Liver (tissue), 9 donors: ENCODE data around the gene MED12. TPM values are rescaled to one million over a fixed set of nuclear protein-coding genes. Genes with fewer than 3 reads are reported as not detected.

Experiments used
- DNase-seq: peaks from one replicate; pipeline ENCODE4 v3.0.0-alpha.2; 2017; ENCODE audit warnings: low spot score
- H3K27ac ChIP-seq, 2 donors: one replicate each; pipeline ENCODE4 v1.7.0; 2013; ENCODE audit warnings: inconsistent platforms in 2 of 2, low read length in 2 of 2, control low read depth in 1 of 2, low read depth in 1 of 2, mild to moderate bottlenecking in 1 of 2
- H3K27me3 ChIP-seq, 4 donors: one replicate each; pipeline versions ENCODE4 v1.6.1 to v1.7.0; 2013; ENCODE audit warnings: low read length in 3 of 4, inconsistent platforms in 1 of 4, mild to moderate bottlenecking in 1 of 4, moderate library complexity in 1 of 4; ENCODE audit not compliant: control insufficient read depth in 4 of 4, insufficient read depth in 4 of 4
- H3K36me3 ChIP-seq, 4 donors: one replicate each; pipeline versions ENCODE4 v1.6.1 to v1.7.0; 2013; ENCODE audit warnings: low read length in 3 of 4, mild to moderate bottlenecking in 3 of 4, low read depth in 1 of 4, moderate library complexity in 1 of 4; ENCODE audit not compliant: control insufficient read depth in 4 of 4, insufficient read depth in 3 of 4
- H3K4me1 ChIP-seq, 4 donors: one replicate each; pipeline versions ENCODE4 v1.6.1 to v1.7.0; 2013; ENCODE audit warnings: low read length in 3 of 4, mild to moderate bottlenecking in 3 of 4, moderate library complexity in 1 of 4; ENCODE audit not compliant: control insufficient read depth in 4 of 4, insufficient read depth in 4 of 4
- H3K4me3 ChIP-seq, 3 donors: one replicate each; pipeline versions ENCODE4 v1.6.1 to v1.7.0; 2013; ENCODE audit warnings: low read length in 3 of 3, control low read depth in 1 of 3, low read depth in 1 of 3, mild to moderate bottlenecking in 1 of 3
- H3K9ac ChIP-seq, 2 donors: one replicate each; pipeline ENCODE4 v1.7.0; 2013; ENCODE audit warnings: low read length in 2 of 2, mild to moderate bottlenecking in 2 of 2, moderate library complexity in 2 of 2, control low read depth in 1 of 2, low read depth in 1 of 2
- H3K9me3 ChIP-seq, 4 donors: one replicate each; pipeline versions ENCODE4 v1.6.1 to v1.7.0; 2013; ENCODE audit warnings: low read length in 3 of 4; ENCODE audit not compliant: control insufficient read depth in 4 of 4
- EGR1 ChIP-seq, 2 donors: IDR thresholded peaks; 2 replicates each; pipeline ENCODE4 v1.6.1; 2016 to 2018; ENCODE audit warnings: antibody characterized with exemption in 2 of 2, low read depth in 2 of 2
- FOXA1 ChIP-seq: IDR thresholded peaks from 2 replicates; pipeline ENCODE4 v1.6.1; 2016; ENCODE audit warnings: antibody characterized with exemption
- FOXA2 ChIP-seq: IDR thresholded peaks from 2 replicates; pipeline ENCODE4 v1.6.1; 2016; ENCODE audit warnings: antibody characterized with exemption
- GABPA ChIP-seq, 2 donors: IDR thresholded peaks in 1 of 2; conservative IDR thresholded peaks in 1 of 2; 2 replicates each; pipeline ENCODE4 v1.6.1; 2016; ENCODE audit warnings: antibody characterized with exemption in 2 of 2, mild to moderate bottlenecking in 1 of 2, moderate library complexity in 1 of 2
- HNF4A ChIP-seq, 2 donors: conservative IDR thresholded peaks; 2 replicates each; pipeline ENCODE4 v1.6.1; 2016; ENCODE audit warnings: antibody characterized with exemption in 2 of 2, mild to moderate bottlenecking in 2 of 2
- HNF4G ChIP-seq: IDR thresholded peaks from 2 replicates; pipeline ENCODE4 v1.6.1; 2016; ENCODE audit warnings: antibody characterized with exemption
- JUND ChIP-seq, 2 donors: IDR thresholded peaks; 2 replicates each; pipeline ENCODE4 v1.6.1; 2016; ENCODE audit warnings: antibody characterized with exemption in 2 of 2
- NR2F2 ChIP-seq: IDR thresholded peaks from 2 replicates; pipeline ENCODE4 v1.6.1; 2016; ENCODE audit warnings: antibody characterized with exemption
- RAD21 ChIP-seq, 2 donors: IDR thresholded peaks; 2 replicates each; pipeline ENCODE4 v1.6.1; 2016; ENCODE audit warnings: antibody characterized with exemption in 2 of 2, mild to moderate bottlenecking in 2 of 2
- RXRA ChIP-seq, 2 donors: IDR thresholded peaks; 2 replicates each; pipeline ENCODE4 v1.6.1; 2017 to 2018; ENCODE audit warnings: antibody characterized with exemption in 2 of 2, mild to moderate bottlenecking in 1 of 2
- SP1 ChIP-seq: IDR thresholded peaks from 2 replicates; pipeline ENCODE4 v1.6.1; 2018; ENCODE audit warnings: antibody characterized with exemption, mild to moderate bottlenecking
- TAF1 ChIP-seq: conservative IDR thresholded peaks from 2 replicates; pipeline ENCODE4 v1.6.1; 2016; ENCODE audit warnings: antibody characterized with exemption, mild to moderate bottlenecking
- YY1 ChIP-seq: IDR thresholded peaks from 2 replicates; pipeline ENCODE4 v1.6.1; 2016; ENCODE audit warnings: antibody characterized with exemption, mild to moderate bottlenecking
- WGBS: extraction: QIAGEN DNeasy Blood & Tissue Kit; methylation state at CpG from one replicate; pipeline ENCODE4 v1.1.7; 2013; 5-methylcytosine and 5-hydroxymethylcytosine counted together
- polyA plus RNA-seq, 2 donors: library from polyadenylated mRNA; stranded (reverse) in 1 of 2; unstranded in 1 of 2; fragments of 200-250 nt in 1 of 2; fragments of >200 nt in 1 of 2; fragmentation: Nextera tagmentation in 1 of 2; extraction: Ambion mirVana in 1 of 2; gene quantifications; one replicate each; pipeline versions ENCODE4 v1.2.1 to v1.2.3, GENCODE V29; 2013 to 2015
- total RNA-seq, 2 donors: library from RNA; depleted of rRNA; stranded (reverse); fragments of >200 nt; gene quantifications; one replicate each; pipeline ENCODE4 v1.2.3, GENCODE V29; 2014
- TF ChIP-seq, protein P1 (sequence below): IDR thresholded peaks from 2 replicates; pipeline ENCODE4 v1.6.1; 2016; ENCODE audit warnings: antibody characterized with exemption
- TF ChIP-seq, protein P2 (sequence below): IDR thresholded peaks from 2 replicates; pipeline ENCODE4 v1.6.1; 2016; ENCODE audit warnings: antibody characterized with exemption
- TF ChIP-seq, protein P3 (sequence below): IDR thresholded peaks from 2 replicates; pipeline ENCODE4 v1.6.1; 2016; ENCODE audit warnings: antibody characterized with exemption
- TF ChIP-seq, protein P4 (sequence below): IDR thresholded peaks from 2 replicates; pipeline ENCODE4 v1.6.1; 2016; ENCODE audit warnings: antibody characterized with exemption, mild to moderate bottlenecking
- donor health status: healthy.
- donor health status: healthy.
- donor health status: healthy.
- donor health status: healthy.
- donor health status: healthy.

MED12 gene
- total RNA-seq (10 to 100 TPM; 13.1 to 25.6 TPM), polyA plus RNA-seq (1 to 10 TPM; 3.2 to 5.4 TPM)

DNA sequence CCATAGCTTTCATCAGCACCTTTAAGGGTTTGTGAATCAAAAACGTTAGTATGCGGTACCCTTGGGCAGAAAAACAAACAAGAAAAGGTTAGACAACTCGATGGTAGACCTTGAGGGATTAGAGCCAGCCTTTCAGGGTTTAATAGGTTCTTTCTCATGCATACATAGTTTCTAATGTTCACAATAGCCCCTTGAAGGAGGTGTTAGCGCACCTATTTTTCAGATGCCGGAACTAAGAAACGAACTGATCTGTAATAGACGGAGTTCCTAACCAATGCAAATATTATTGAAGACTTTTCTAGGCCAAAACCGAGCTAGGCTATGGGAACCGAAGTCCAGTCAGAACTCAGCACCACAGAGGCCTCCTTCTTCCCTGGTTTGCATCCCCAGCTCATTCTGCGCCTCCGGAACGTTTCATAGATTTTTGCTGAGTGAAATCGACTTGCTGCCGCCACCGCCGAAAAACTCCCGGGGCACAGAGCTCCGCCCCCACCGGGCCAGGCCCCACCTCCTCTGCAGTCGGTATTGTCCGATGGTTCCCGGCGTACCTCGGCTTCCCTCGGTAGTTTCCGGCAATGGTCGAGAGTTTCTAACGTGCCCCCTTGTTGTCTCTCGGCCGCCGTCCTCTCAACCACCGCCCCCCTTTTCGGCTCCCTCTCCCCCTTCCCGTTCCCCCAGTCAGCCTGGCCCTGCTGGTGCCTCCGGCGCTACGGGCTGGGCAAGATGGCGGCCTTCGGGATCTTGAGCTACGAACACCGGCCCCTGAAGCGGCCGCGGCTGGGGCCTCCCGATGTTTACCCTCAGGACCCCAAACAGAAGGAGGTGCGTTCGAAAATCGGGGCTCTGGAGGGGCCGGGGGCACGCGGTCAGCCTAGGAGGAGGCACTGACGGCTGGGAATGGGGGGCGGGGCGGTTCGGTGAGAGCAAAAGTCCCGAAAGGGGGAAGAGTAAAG, at the start of gene MED12:
MED12 (plus strand) TSS at position 565 of the 953 bp plus-strand sequence; CDS start at position 724, 159 bp downstream.
- peak; percentile 82 for DNase-seq
- peak within 1 kb of the TSS; percentile 54 to 72 for H3K27ac ChIP-seq
- peak within 1 kb of the TSS; percentile 79 to 81 for H3K9ac ChIP-seq
- peaks cover 0 to 2% (median under 1%) of the 10 kb centered on the region in 4 donors for H3K9me3 ChIP-seq
- peaks cover 6 to 19% (median 14%) of the 10 kb centered on the region in 4 donors for H3K36me3 ChIP-seq
- TF ChIP-seq, protein P1, sequence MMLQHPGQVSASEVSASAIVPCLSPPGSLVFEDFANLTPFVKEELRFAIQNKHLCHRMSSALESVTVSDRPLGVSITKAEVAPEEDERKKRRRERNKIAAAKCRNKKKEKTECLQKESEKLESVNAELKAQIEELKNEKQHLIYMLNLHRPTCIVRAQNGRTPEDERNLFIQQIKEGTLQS = no peak
- TF ChIP-seq, protein P2, sequence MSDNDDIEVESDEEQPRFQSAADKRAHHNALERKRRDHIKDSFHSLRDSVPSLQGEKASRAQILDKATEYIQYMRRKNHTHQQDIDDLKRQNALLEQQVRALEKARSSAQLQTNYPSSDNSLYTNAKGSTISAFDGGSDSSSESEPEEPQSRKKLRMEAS = no peak
- no peak for TF ChIP-seq HNF4A (conservative IDR thresholded peaks at IDR 0.05)
- no peak for TF ChIP-seq TAF1
- no peak for TF ChIP-seq NR2F2
- TF ChIP-seq SP1 = no peak
- peak in 1 of 2 donors; percentile 9 for TF ChIP-seq RAD21 (IDR thresholded peaks at IDR 0.05)
- no peak for TF ChIP-seq JUND (IDR thresholded peaks at IDR 0.05)
- TF ChIP-seq FOXA1 = no peak
- no peak for TF ChIP-seq GABPA (IDR thresholded peaks at IDR 0.05 in 1 of 2, conservative IDR thresholded peaks at IDR 0.05 in 1 of 2)
- TF ChIP-seq, protein P3, sequence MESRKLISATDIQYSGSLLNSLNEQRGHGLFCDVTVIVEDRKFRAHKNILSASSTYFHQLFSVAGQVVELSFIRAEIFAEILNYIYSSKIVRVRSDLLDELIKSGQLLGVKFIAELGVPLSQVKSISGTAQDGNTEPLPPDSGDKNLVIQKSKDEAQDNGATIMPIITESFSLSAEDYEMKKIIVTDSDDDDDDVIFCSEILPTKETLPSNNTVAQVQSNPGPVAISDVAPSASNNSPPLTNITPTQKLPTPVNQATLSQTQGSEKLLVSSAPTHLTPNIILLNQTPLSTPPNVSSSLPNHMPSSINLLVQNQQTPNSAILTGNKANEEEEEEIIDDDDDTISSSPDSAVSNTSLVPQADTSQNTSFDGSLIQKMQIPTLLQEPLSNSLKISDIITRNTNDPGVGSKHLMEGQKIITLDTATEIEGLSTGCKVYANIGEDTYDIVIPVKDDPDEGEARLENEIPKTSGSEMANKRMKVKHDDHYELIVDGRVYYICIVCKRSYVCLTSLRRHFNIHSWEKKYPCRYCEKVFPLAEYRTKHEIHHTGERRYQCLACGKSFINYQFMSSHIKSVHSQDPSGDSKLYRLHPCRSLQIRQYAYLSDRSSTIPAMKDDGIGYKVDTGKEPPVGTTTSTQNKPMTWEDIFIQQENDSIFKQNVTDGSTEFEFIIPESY = peak; percentile 21
- peak; percentile 89 for TF ChIP-seq YY1
- no peak for TF ChIP-seq HNF4G
- no peak for TF ChIP-seq FOXA2
- TF ChIP-seq RXRA (IDR thresholded peaks at IDR 0.05) = no peak
- TF ChIP-seq, protein P4, sequence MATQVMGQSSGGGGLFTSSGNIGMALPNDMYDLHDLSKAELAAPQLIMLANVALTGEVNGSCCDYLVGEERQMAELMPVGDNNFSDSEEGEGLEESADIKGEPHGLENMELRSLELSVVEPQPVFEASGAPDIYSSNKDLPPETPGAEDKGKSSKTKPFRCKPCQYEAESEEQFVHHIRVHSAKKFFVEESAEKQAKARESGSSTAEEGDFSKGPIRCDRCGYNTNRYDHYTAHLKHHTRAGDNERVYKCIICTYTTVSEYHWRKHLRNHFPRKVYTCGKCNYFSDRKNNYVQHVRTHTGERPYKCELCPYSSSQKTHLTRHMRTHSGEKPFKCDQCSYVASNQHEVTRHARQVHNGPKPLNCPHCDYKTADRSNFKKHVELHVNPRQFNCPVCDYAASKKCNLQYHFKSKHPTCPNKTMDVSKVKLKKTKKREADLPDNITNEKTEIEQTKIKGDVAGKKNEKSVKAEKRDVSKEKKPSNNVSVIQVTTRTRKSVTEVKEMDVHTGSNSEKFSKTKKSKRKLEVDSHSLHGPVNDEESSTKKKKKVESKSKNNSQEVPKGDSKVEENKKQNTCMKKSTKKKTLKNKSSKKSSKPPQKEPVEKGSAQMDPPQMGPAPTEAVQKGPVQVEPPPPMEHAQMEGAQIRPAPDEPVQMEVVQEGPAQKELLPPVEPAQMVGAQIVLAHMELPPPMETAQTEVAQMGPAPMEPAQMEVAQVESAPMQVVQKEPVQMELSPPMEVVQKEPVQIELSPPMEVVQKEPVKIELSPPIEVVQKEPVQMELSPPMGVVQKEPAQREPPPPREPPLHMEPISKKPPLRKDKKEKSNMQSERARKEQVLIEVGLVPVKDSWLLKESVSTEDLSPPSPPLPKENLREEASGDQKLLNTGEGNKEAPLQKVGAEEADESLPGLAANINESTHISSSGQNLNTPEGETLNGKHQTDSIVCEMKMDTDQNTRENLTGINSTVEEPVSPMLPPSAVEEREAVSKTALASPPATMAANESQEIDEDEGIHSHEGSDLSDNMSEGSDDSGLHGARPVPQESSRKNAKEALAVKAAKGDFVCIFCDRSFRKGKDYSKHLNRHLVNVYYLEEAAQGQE = no peak
- TF ChIP-seq EGR1 (IDR thresholded peaks at IDR 0.05; ENCODE audit: low read depth in 2 of 2) = no peak
- 1% methylated on average over 56 of the region's 56 CpGs for WGBS
- no peaks in the 10 kb centered on the region for H3K27me3 ChIP-seq
- H3K4me1 ChIP-seq = peaks cover 0 to 3% (median 2%) of the 10 kb centered on the region in 4 donors
- peak within 1 kb of the TSS; percentile 69 to 87 (median 79) for H3K4me3 ChIP-seq
